ENCODE results near the gene C9orf57.

The C9orf57 gene

DNA sequence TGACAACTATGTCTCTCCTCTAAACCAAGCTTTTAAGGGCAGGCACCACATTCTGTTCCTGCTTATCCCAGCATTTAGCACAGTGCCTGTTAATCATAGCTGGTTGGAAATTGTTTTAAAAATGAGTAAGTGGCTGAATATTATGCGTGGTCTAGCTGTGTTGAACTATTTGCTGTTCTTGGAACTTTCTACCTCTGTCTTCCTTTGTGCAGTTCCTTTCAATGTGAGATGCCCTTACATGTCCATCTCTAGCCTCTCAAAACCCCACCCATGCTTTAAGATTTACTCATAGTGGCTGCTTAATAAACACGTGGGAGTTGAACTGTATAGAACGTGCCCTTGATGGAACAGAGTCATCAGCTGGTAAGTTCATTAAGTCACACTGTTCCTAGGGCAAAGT lies 34.5 kb downstream of the C9orf57 start:
- Histone ChIP-seq H3K9me3 (ENCODE audit: insufficient read depth, low read length, severe bottlenecking) (no peaks in the 10 kb centered on the region), H3K4me1 (ENCODE audit: insufficient read depth, low read length) (peaks cover 6% of the 10 kb centered on the region; the same call in 1 of the 2 replicates), H3K4me3 (ENCODE audit: low read depth in 1 of 2, low read length in 2 of 2) (no peak overlapping the region), H3K4me2 (ENCODE audit: insufficient read depth, low read length) (no peak overlapping the region), H3K9ac (ENCODE audit: low read depth, low read length) (no peak overlapping the region), H3K27me3 (ENCODE audit: insufficient read depth, low read length, poor library complexity) (no peaks in the 10 kb centered on the region), H4K20me1 (ENCODE audit: insufficient read depth, low read length) (no peaks in the 10 kb centered on the region), H3K36me3 (ENCODE audit: insufficient read depth, low read length) (no peaks in the 10 kb centered on the region), H2AFZ (ENCODE audit: low read depth, low read length) (no peak overlapping the region), H3K27ac (ENCODE audit: low read length) (no peak overlapping the region), H3K79me2 (ENCODE audit: insufficient read depth, low read length) (no peaks in the 10 kb centered on the region)
- DNase-seq (no peak), ATAC-seq (ENCODE audit: insufficient read depth, low read depth) (no peak)
- TF ChIP-seq, protein P1, sequence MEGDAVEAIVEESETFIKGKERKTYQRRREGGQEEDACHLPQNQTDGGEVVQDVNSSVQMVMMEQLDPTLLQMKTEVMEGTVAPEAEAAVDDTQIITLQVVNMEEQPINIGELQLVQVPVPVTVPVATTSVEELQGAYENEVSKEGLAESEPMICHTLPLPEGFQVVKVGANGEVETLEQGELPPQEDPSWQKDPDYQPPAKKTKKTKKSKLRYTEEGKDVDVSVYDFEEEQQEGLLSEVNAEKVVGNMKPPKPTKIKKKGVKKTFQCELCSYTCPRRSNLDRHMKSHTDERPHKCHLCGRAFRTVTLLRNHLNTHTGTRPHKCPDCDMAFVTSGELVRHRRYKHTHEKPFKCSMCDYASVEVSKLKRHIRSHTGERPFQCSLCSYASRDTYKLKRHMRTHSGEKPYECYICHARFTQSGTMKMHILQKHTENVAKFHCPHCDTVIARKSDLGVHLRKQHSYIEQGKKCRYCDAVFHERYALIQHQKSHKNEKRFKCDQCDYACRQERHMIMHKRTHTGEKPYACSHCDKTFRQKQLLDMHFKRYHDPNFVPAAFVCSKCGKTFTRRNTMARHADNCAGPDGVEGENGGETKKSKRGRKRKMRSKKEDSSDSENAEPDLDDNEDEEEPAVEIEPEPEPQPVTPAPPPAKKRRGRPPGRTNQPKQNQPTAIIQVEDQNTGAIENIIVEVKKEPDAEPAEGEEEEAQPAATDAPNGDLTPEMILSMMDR (IDR thresholded peaks at IDR 0.05; ENCODE audit: borderline replicate concordance, extremely low read depth, low read length, poor library complexity, severe bottlenecking), result no peak
- TF ChIP-seq EZH2 (IDR thresholded peaks at IDR 0.05; ENCODE audit: borderline replicate concordance, low read depth, low read length, severe bottlenecking), result no peak

DNA sequence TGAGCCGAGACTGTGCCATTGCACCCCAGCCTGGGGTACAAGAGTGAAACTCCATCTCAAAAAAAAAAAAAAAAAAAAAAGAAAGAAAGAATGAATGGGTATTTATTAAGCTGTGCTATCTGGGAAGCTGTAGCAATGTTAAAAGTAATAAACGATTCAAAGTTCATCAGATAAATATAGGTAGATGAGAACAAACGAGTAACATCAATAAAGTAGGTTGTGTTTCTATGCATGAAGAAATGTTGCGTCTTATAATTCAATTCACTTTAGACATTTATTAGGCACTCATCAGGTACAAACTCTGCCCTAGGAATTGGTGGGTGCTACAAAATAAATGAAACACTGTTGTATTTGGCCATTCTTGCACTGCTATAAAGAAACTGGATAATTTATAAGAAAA lies 36.8 kb downstream of the C9orf57 start:
- H4K20me1 ChIP-seq (ENCODE audit: insufficient read depth, low read length), result no peaks in the 10 kb centered on the region
- no peaks in the 10 kb centered on the region for H3K27me3 ChIP-seq (ENCODE audit: insufficient read depth, low read length, poor library complexity)
- no peak overlapping the region for H3K27ac ChIP-seq (ENCODE audit: low read length)
- H3K9me3 ChIP-seq (ENCODE audit: insufficient read depth, low read length, severe bottlenecking), result no peaks in the 10 kb centered on the region
- peaks cover 6% of the 10 kb centered on the region; the same call in 1 of the 2 replicates for H3K4me1 ChIP-seq (ENCODE audit: insufficient read depth, low read length)
- H2AFZ ChIP-seq (ENCODE audit: low read depth, low read length), result no peak overlapping the region
- TF ChIP-seq, protein P1 (IDR thresholded peaks at IDR 0.05; ENCODE audit: borderline replicate concordance, extremely low read depth, low read length, poor library complexity, severe bottlenecking), result no peak
- TF ChIP-seq EZH2 (IDR thresholded peaks at IDR 0.05; ENCODE audit: borderline replicate concordance, low read depth, low read length, severe bottlenecking), result no peak
- H3K79me2 ChIP-seq (ENCODE audit: insufficient read depth, low read length), result no peaks in the 10 kb centered on the region
- no peaks in the 10 kb centered on the region for H3K36me3 ChIP-seq (ENCODE audit: insufficient read depth, low read length)
- no peak overlapping the region for H3K4me2 ChIP-seq (ENCODE audit: insufficient read depth, low read length)
- no peak overlapping the region for H3K9ac ChIP-seq (ENCODE audit: low read depth, low read length)
- DNase-seq, result no peak
- no peak overlapping the region for H3K4me3 ChIP-seq (ENCODE audit: low read depth in 1 of 2, low read length in 2 of 2)
- ATAC-seq (ENCODE audit: insufficient read depth, low read depth), result no peak

DNA sequence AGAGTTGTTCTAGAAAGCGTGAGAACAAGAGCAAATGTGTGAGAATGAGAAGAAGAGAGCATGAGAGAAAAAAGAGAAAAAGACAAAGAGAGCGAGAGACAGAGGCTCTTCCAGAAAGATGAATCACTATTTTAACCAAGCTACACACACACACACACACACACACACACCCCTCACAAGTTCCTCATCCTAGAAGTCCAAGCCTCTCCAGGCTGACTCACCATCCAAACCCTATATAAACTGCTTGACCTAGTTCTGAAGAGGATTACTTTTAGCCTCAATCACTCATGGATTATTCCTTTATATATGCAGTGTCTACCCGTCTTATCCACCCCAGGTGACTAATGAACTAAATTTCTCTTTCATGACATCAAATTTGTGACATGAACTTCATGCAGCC lies 37.6 kb downstream of the C9orf57 start:
- Histone ChIP-seq H3K27ac (ENCODE audit: low read length) (no peak overlapping the region), H4K20me1 (ENCODE audit: insufficient read depth, low read length) (no peaks in the 10 kb centered on the region), H3K36me3 (ENCODE audit: insufficient read depth, low read length) (no peaks in the 10 kb centered on the region), H3K4me2 (ENCODE audit: insufficient read depth, low read length) (no peak overlapping the region), H3K27me3 (ENCODE audit: insufficient read depth, low read length, poor library complexity) (no peaks in the 10 kb centered on the region), H3K4me1 (ENCODE audit: insufficient read depth, low read length) (peaks cover 6% of the 10 kb centered on the region; the same call in 1 of the 2 replicates), H3K9me3 (ENCODE audit: insufficient read depth, low read length, severe bottlenecking) (no peaks in the 10 kb centered on the region), H3K9ac (ENCODE audit: low read depth, low read length) (no peak overlapping the region), H3K4me3 (ENCODE audit: low read depth in 1 of 2, low read length in 2 of 2) (no peak overlapping the region), H3K79me2 (ENCODE audit: insufficient read depth, low read length) (no peaks in the 10 kb centered on the region), H2AFZ (ENCODE audit: low read depth, low read length) (no peak overlapping the region)
- DNase-seq (no peak), ATAC-seq (ENCODE audit: insufficient read depth, low read depth) (no peak)
- TF ChIP-seq EZH2 (IDR thresholded peaks at IDR 0.05; ENCODE audit: borderline replicate concordance, low read depth, low read length, severe bottlenecking), result no peak
- TF ChIP-seq, protein P1 (IDR thresholded peaks at IDR 0.05; ENCODE audit: borderline replicate concordance, extremely low read depth, low read length, poor library complexity, severe bottlenecking), result no peak

All from DND-41 (cell line).